HEK293 (cell line): ENCODE results near the gene ROBO1.

Experiments used
- CTCF ChIA-PET: fragments of 350-600 bp; formaldehyde crosslinking; extraction: SDS; loops from one replicate; lab custom pipeline; 2021; ENCODE audit warnings: antibody characterized with exemption; lab: Yijun Ruan, JAX
- POLR2A ChIA-PET: fragments of 300-600 bp; formaldehyde crosslinking; extraction: SDS; loops from one replicate; lab custom pipeline; 2020; ENCODE audit warnings: antibody characterized with exemption, inconsistent platforms; lab: Yijun Ruan, JAX
- H3K27ac ChIP-seq: fragments of 200-500 bp; sonication (Bioruptor generic); 2 replicates; pipeline ENCODE4 v1.5.1; 2014; ENCODE audit warnings: low read depth, low read length, control low read depth, inconsistent platforms; ENCODE audit errors: extremely low read depth
- H3K36me3 ChIP-seq, 2 experiments: fragments of 200-500 bp in 1 of 2; sonication (Bioruptor generic) in 1 of 2; 1 replicate in 1 of 2; 2 replicates in 1 of 2; pipeline ENCODE4 v1.5.1; 2014 to 2017; ENCODE audit warnings: inconsistent platforms in 2 of 2, low read length in 2 of 2; ENCODE audit not compliant: control insufficient read depth in 2 of 2, insufficient read depth in 1 of 2
- H3K4me1 ChIP-seq: fragments of 200-500 bp; sonication (Bioruptor generic); 2 replicates; pipeline ENCODE4 v1.5.1; 2014; ENCODE audit warnings: mild to moderate bottlenecking, low read length, inconsistent platforms; ENCODE audit not compliant: control insufficient read depth, insufficient read depth
- H3K4me3 ChIP-seq: 2 replicates; pipeline ENCODE4 v1.5.1; 2011; ENCODE audit warnings: low read depth, mild to moderate bottlenecking, control low read depth, low read length, moderate library complexity
- H3K9me3 ChIP-seq: fragments of 200-500 bp; sonication (Bioruptor generic); 2 replicates; pipeline ENCODE4 v1.5.1; 2014; ENCODE audit warnings: low read depth, low read length, inconsistent platforms; ENCODE audit not compliant: control insufficient read depth, insufficient read depth
- BCL11A ChIP-seq: fragments of 450-650 bp; formaldehyde crosslinking; IDR thresholded peaks from 2 replicates; pipeline ENCODE4 v1.5.1; 2016; ENCODE audit warnings: low read depth, missing biosample characterization, missing genetic modification characterization
- GFI1B ChIP-seq: fragments of 450-650 bp; formaldehyde crosslinking; IDR thresholded peaks from 2 replicates; pipeline ENCODE4 v1.5.1; 2016; ENCODE audit warnings: missing biosample characterization, missing genetic modification characterization
- HOXC10 ChIP-seq: sonication (generic); formaldehyde crosslinking; IDR thresholded peaks from 2 replicates; pipeline ENCODE4 v1.8.1; 2023; ENCODE audit warnings: mild to moderate bottlenecking, missing genetic modification reagents
- KLF9 ChIP-seq: fragments of 450-650 bp; formaldehyde crosslinking; IDR thresholded peaks from 2 replicates; pipeline ENCODE4 v1.5.1; 2016; ENCODE audit warnings: missing biosample characterization, missing genetic modification characterization, low read depth
- SALL2 ChIP-seq: fragments of 450-650 bp; formaldehyde crosslinking; IDR thresholded peaks from 2 replicates; pipeline ENCODE4 v1.5.0; 2017; ENCODE audit warnings: missing biosample characterization, mild to moderate bottlenecking, missing genetic modification characterization, borderline replicate concordance
- YY2 ChIP-seq: fragments of 450-650 bp; formaldehyde crosslinking; IDR thresholded peaks from 2 replicates; pipeline ENCODE4 v1.5.1; 2016; ENCODE audit warnings: missing biosample characterization, missing genetic modification characterization
- ZBTB1 ChIP-seq: fragments of 450-650 bp; formaldehyde crosslinking; IDR thresholded peaks from 2 replicates; pipeline ENCODE4 v1.5.1; 2016; ENCODE audit warnings: missing biosample characterization, missing genetic modification characterization
- ZBTB17 ChIP-seq: fragments of 450-650 bp; formaldehyde crosslinking; IDR thresholded peaks from 2 replicates; pipeline ENCODE4 v1.5.1; 2016; ENCODE audit warnings: missing biosample characterization, missing genetic modification characterization
- ZFP37 ChIP-seq: fragments of 450-650 bp; formaldehyde crosslinking; IDR thresholded peaks from 2 replicates; pipeline ENCODE4 v1.5.1; 2016; ENCODE audit warnings: missing biosample characterization, missing genetic modification characterization
- ZFP69B ChIP-seq: fragments of 450-650 bp; formaldehyde crosslinking; IDR thresholded peaks from 2 replicates; pipeline ENCODE4 v1.5.1; 2016; ENCODE audit warnings: missing biosample characterization, missing genetic modification characterization
- ZNF335 ChIP-seq: fragments of 450-650 bp; formaldehyde crosslinking; conservative IDR thresholded peaks from 2 replicates; pipeline ENCODE4 v1.5.1; 2016; ENCODE audit warnings: missing biosample characterization, missing genetic modification characterization
- ZNF433 ChIP-seq: fragments of 450-650 bp; formaldehyde crosslinking; IDR thresholded peaks from 2 replicates; pipeline ENCODE4 v1.5.1; 2016; ENCODE audit warnings: missing biosample characterization, missing genetic modification characterization, low read depth
- ZNF48 ChIP-seq: fragments of 450-650 bp; formaldehyde crosslinking; IDR thresholded peaks from 2 replicates; pipeline ENCODE4 v1.5.1; 2016; ENCODE audit warnings: missing biosample characterization, missing genetic modification characterization
- ZNF558 ChIP-seq: fragments of 450-650 bp; formaldehyde crosslinking; IDR thresholded peaks from 2 replicates; pipeline ENCODE4 v1.5.1; 2016; ENCODE audit warnings: missing biosample characterization, missing genetic modification characterization
- ZNF624 ChIP-seq: fragments of 450-650 bp; formaldehyde crosslinking; IDR thresholded peaks from 2 replicates; pipeline ENCODE4 v1.5.1; 2017; ENCODE audit warnings: missing biosample characterization, missing genetic modification characterization
- ZNF707 ChIP-seq: fragments of 450-650 bp; formaldehyde crosslinking; IDR thresholded peaks from 2 replicates; pipeline ENCODE4 v1.5.1; 2016; ENCODE audit warnings: missing biosample characterization, missing genetic modification characterization
- ZSCAN23 ChIP-seq: fragments of 450-650 bp; formaldehyde crosslinking; IDR thresholded peaks from 2 replicates; pipeline ENCODE4 v1.5.1; 2016; ENCODE audit warnings: missing biosample characterization, missing genetic modification characterization
- TF ChIP-seq, protein P1 (sequence below): fragments of 450-650 bp; formaldehyde crosslinking; IDR thresholded peaks from 2 replicates; pipeline ENCODE4 v1.5.1; 2016; ENCODE audit warnings: missing biosample characterization, missing genetic modification characterization
- TF ChIP-seq, protein P2 (sequence below): fragments of 450-650 bp; formaldehyde crosslinking; IDR thresholded peaks from 2 replicates; pipeline ENCODE4 v1.5.1; 2017; ENCODE audit warnings: missing biosample characterization, missing genetic modification characterization
- TF ChIP-seq, protein P3 (sequence below): fragments of 450-650 bp; formaldehyde crosslinking; optimal IDR thresholded peaks from 2 replicates; pipeline ENCODE3; 2016; ENCODE audit warnings: missing biosample characterization, mild to moderate bottlenecking, missing genetic modification characterization
- TF ChIP-seq, protein P4 (sequence below): fragments of 450-650 bp; formaldehyde crosslinking; IDR thresholded peaks from 2 replicates; pipeline ENCODE4 v1.5.1; 2016; ENCODE audit warnings: missing biosample characterization, missing genetic modification characterization

The ROBO1 gene

DNA sequence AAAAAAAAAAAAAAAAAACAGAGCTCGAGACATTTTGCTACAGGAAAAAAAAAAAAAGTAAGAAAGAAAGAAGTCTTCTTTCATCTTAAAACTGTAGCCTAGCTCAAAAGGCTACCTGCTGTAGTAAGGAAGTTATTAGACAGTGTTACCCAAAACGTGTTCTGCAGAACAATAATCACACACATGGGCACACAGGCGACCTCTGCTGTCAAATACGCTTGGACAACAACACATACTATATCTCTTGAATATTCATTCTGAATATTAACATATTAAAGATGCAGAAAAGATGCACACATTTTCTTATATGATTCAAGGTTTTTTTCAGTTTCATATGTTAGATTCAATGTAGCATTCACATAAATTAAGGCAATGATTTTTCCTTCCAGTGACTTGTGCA is 215.8 kb downstream of the ROBO1 start (continued):
- TF ChIP-seq, protein P1, sequence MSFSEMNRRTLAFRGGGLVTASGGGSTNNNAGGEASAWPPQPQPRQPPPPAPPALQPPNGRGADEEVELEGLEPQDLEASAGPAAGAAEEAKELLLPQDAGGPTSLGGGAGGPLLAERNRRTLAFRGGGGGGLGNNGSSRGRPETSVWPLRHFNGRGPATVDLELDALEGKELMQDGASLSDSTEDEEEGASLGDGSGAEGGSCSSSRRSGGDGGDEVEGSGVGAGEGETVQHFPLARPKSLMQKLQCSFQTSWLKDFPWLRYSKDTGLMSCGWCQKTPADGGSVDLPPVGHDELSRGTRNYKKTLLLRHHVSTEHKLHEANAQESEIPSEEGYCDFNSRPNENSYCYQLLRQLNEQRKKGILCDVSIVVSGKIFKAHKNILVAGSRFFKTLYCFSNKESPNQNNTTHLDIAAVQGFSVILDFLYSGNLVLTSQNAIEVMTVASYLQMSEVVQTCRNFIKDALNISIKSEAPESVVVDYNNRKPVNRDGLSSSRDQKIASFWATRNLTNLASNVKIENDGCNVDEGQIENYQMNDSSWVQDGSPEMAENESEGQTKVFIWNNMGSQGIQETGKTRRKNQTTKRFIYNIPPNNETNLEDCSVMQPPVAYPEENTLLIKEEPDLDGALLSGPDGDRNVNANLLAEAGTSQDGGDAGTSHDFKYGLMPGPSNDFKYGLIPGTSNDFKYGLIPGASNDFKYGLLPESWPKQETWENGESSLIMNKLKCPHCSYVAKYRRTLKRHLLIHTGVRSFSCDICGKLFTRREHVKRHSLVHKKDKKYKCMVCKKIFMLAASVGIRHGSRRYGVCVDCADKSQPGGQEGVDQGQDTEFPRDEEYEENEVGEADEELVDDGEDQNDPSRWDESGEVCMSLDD (tag by site-specific recombination), result no peak
- TF ChIP-seq ZSCAN23 (tag by site-specific recombination), result no peak
- no peak for TF ChIP-seq KLF9
- TF ChIP-seq BCL11A, result no peak
- TF ChIP-seq ZNF433 (tag by site-specific recombination), result no peak

DNA sequence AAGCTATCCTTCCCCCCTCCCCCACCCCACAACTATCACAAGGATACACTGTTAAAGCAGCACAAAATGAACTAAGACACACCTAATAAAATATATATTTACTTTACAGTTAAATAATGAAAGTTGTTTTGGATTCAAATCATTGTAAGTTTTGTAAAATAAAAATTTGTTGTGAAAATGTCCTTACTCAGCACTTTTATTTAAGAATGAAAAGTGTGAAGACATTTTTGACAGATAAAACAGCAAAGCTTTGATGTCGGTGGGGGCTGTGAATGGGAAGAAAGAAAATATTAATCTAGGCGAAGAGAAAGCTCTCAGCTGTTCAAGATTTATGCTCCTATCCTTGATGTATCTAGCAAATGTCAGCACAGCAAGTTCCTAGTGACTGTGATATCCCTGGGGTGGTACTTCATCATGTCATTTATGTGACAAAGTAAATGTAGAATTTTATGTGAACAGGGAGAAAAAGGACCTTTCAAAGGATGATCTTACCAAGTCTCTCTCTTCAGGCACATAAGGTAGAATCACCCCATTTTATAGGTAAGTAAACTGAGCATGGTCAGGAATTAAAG is 216.4 kb downstream of the ROBO1 start:
- H3K9me3 ChIP-seq, result no peaks in the 10 kb centered on the region
- CTCF ChIA-PET, result no interaction called here
- no peak overlapping the region for H3K27ac ChIP-seq
- TF ChIP-seq, protein P1 (tag by site-specific recombination), result no peak
- TF ChIP-seq, protein P2, sequence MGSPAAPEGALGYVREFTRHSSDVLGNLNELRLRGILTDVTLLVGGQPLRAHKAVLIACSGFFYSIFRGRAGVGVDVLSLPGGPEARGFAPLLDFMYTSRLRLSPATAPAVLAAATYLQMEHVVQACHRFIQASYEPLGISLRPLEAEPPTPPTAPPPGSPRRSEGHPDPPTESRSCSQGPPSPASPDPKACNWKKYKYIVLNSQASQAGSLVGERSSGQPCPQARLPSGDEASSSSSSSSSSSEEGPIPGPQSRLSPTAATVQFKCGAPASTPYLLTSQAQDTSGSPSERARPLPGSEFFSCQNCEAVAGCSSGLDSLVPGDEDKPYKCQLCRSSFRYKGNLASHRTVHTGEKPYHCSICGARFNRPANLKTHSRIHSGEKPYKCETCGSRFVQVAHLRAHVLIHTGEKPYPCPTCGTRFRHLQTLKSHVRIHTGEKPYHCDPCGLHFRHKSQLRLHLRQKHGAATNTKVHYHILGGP (tag by site-specific recombination), result no peak
- TF ChIP-seq ZFP69B (tag by site-specific recombination) (no peak), ZNF707 (tag by site-specific recombination) (no peak), ZBTB1 (tag by site-specific recombination) (no peak), ZFP37 (no peak), ZBTB17 (tag by site-specific recombination) (no peak), GFI1B (no peak), ZNF48 (tag by site-specific recombination) (no peak), ZNF558 (tag by site-specific recombination) (no peak), ZNF624 (tag by site-specific recombination) (no peak), YY2 (no peak), SALL2 (tag by site-specific recombination) (no peak), HOXC10 (CRISPR knock-in tag) (no peak), ZNF335 (tag by site-specific recombination) (no peak)
- TF ChIP-seq, protein P3, sequence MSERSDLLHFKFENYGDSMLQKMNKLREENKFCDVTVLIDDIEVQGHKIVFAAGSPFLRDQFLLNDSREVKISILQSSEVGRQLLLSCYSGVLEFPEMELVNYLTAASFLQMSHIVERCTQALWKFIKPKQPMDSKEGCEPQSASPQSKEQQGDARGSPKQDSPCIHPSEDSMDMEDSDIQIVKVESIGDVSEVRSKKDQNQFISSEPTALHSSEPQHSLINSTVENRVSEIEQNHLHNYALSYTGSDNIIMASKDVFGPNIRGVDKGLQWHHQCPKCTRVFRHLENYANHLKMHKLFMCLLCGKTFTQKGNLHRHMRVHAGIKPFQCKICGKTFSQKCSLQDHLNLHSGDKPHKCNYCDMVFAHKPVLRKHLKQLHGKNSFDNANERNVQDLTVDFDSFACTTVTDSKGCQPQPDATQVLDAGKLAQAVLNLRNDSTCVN (tag by site-specific recombination), result no peak
- TF ChIP-seq, protein P4, sequence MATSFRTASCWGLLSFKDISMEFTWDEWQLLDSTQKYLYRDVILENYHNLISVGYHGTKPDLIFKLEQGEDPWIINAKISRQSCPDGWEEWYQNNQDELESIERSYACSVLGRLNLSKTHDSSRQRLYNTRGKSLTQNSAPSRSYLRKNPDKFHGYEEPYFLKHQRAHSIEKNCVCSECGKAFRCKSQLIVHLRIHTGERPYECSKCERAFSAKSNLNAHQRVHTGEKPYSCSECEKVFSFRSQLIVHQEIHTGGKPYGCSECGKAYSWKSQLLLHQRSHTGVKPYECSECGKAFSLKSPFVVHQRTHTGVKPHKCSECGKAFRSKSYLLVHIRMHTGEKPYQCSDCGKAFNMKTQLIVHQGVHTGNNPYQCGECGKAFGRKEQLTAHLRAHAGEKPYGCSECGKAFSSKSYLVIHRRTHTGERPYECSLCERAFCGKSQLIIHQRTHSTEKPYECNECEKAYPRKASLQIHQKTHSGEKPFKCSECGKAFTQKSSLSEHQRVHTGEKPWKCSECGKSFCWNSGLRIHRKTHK, result no peak
- H3K4me3 ChIP-seq, result no peak overlapping the region
- POLR2A ChIA-PET, result no interaction called here
- H3K36me3 ChIP-seq, result no peaks in the 10 kb centered on the region
- H3K4me1 ChIP-seq, result no peaks in the 10 kb centered on the region
